Ishikawa (cell line): ENCODE measurements around the gene ROBO1.

Experiments
- CEBPB ChIP-seq: IDR thresholded peaks from 2 replicates; pipeline ENCODE4 v1.6.1; 2012
- CREB1 ChIP-seq: IDR thresholded peaks from 2 replicates; pipeline ENCODE4 v1.6.1; 2012; ENCODE audit warnings: low read depth
- EGR1 ChIP-seq: IDR thresholded peaks from 2 replicates; pipeline ENCODE4 v1.6.1; 2012
- EP300 ChIP-seq: IDR thresholded peaks from 2 replicates; pipeline ENCODE4 v1.6.1; 2012; ENCODE audit warnings: borderline replicate concordance
- FOXM1 ChIP-seq: IDR thresholded peaks from 2 replicates; pipeline ENCODE4 v1.6.1; 2012; ENCODE audit warnings: low read depth, borderline replicate concordance
- MAX ChIP-seq: IDR thresholded peaks from 2 replicates; pipeline ENCODE4 v1.6.1; 2012
- NFIC ChIP-seq: IDR thresholded peaks from 2 replicates; pipeline ENCODE4 v1.6.1; 2012
- RAD21 ChIP-seq: IDR thresholded peaks from 2 replicates; pipeline ENCODE4 v1.6.1; 2012; ENCODE audit warnings: low read depth
- REST ChIP-seq: IDR thresholded peaks from 2 replicates; pipeline ENCODE4 v1.6.1; 2012; ENCODE audit warnings: low read depth, mild to moderate bottlenecking
- TAF1 ChIP-seq: IDR thresholded peaks from 2 replicates; pipeline ENCODE4 v1.6.1; 2012; ENCODE audit warnings: low read depth, mild to moderate bottlenecking
- TCF12 ChIP-seq: IDR thresholded peaks from 2 replicates; pipeline ENCODE4 v1.6.1; 2012; ENCODE audit warnings: low read depth
- TEAD4 ChIP-seq: IDR thresholded peaks from 2 replicates; pipeline ENCODE4 v1.6.1; 2012
- USF1 ChIP-seq: IDR thresholded peaks from 2 replicates; pipeline ENCODE4 v1.6.1; 2012
- YY1 ChIP-seq: IDR thresholded peaks from 2 replicates; pipeline ENCODE4 v1.6.1; 2012; ENCODE audit warnings: low read depth
- ZBTB7A ChIP-seq: IDR thresholded peaks from 2 replicates; pipeline ENCODE4 v1.6.1; 2012; ENCODE audit warnings: low read depth

The ROBO1 gene

GRCh38 chr3:78880603-78881461, 887.0 kb downstream of the ROBO1 start:
- no peak for TF ChIP-seq FOXM1
- TF ChIP-seq RAD21: no peak
- no peak for TF ChIP-seq TEAD4
- no peak for TF ChIP-seq TCF12

GRCh38 chr3:78879295-78879860, 888.4 kb downstream of the ROBO1 start:
- TF ChIP-seq CEBPB (no peak), TAF1 (no peak)

- TF ChIP-seq TEAD4 (no peak), CREB1 (no peak), RAD21 (no peak), TCF12 (no peak), EGR1 (no peak), ZBTB7A (no peak), NFIC (no peak), YY1 (no peak)
Measured at GRCh38 chr3:78878789-78879188, 889.0 kb downstream of the ROBO1 start.

GRCh38 chr3:78878011-78878410, 889.8 kb downstream of the ROBO1 start:
- TF ChIP-seq FOXM1: no peak
- TF ChIP-seq ZBTB7A: no peak
- TF ChIP-seq TCF12: no peak
- TF ChIP-seq USF1: no peak
- no peak for TF ChIP-seq TEAD4
- no peak for TF ChIP-seq REST
- TF ChIP-seq RAD21: no peak
- no peak for TF ChIP-seq YY1
- no peak for TF ChIP-seq NFIC
- no peak for TF ChIP-seq MAX
- no peak for TF ChIP-seq EP300
- TF ChIP-seq EGR1: no peak
- no peak for TF ChIP-seq CREB1
- no peak for TF ChIP-seq CEBPB
- no peak for TF ChIP-seq TAF1

GRCh38 chr3:78875851-78876250, 891.9 kb downstream of the ROBO1 start:
- TF ChIP-seq NFIC: no peak
- TF ChIP-seq MAX: no peak
- TF ChIP-seq FOXM1: no peak
- no peak for TF ChIP-seq EP300
- no peak for TF ChIP-seq REST
- TF ChIP-seq TEAD4: no peak
- TF ChIP-seq YY1: no peak
- no peak for TF ChIP-seq USF1

GRCh38 chr3:78875436-78875835, 892.4 kb downstream of the ROBO1 start:
- TF ChIP-seq CREB1: no peak
- TF ChIP-seq REST: no peak
- no peak for TF ChIP-seq TEAD4
- no peak for TF ChIP-seq TCF12
- no peak for TF ChIP-seq ZBTB7A
- no peak for TF ChIP-seq EGR1
- no peak for TF ChIP-seq USF1
- TF ChIP-seq RAD21: no peak
- TF ChIP-seq MAX: no peak
- TF ChIP-seq NFIC: no peak
- no peak for TF ChIP-seq EP300
- no peak for TF ChIP-seq CEBPB
- no peak for TF ChIP-seq TAF1
- TF ChIP-seq FOXM1: no peak
